ENCODE measurements around the gene CYP2D6.

CYP2D6 gene

DNA sequence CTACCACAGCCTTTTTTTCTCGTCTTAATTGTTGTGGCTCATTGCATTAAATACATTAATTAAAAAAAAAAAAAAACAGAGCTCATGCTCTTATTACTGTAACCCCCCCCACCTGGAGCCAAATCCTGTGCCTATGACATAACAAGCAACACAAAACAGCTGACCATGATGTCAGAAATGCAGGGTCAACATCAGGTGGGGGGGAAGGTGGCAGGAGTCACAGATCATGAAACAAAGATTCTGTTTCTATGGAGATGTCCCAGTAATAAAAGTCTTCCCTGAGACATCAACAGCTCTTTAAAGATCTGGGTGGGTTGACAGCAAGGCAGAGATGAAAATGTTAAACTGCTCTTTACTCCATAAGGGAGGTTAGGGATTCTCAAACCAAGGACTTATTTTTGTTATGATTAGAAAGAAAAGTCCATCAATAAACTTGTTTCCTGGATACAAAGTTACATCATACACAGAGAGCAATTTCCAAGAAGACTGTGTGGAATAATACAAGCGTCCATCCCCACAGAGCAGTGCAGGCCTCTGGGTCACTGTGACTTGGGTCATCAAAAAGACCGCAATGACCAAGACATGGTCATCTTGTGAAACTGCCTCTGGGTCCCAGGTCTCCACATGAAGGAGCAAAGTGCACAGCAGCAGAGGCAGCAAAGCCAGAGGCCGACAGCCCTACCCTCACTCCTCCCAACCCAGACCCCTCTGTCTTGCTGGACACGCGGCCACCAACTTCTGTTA is 42.7 kb upstream of the CYP2D6 start:
- TF ChIP-seq, protein P1, sequence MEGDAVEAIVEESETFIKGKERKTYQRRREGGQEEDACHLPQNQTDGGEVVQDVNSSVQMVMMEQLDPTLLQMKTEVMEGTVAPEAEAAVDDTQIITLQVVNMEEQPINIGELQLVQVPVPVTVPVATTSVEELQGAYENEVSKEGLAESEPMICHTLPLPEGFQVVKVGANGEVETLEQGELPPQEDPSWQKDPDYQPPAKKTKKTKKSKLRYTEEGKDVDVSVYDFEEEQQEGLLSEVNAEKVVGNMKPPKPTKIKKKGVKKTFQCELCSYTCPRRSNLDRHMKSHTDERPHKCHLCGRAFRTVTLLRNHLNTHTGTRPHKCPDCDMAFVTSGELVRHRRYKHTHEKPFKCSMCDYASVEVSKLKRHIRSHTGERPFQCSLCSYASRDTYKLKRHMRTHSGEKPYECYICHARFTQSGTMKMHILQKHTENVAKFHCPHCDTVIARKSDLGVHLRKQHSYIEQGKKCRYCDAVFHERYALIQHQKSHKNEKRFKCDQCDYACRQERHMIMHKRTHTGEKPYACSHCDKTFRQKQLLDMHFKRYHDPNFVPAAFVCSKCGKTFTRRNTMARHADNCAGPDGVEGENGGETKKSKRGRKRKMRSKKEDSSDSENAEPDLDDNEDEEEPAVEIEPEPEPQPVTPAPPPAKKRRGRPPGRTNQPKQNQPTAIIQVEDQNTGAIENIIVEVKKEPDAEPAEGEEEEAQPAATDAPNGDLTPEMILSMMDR (IDR thresholded peaks at IDR 0.05; ENCODE audit: low read depth, low read length), result no peak
- H3K9me3 ChIP-seq (ENCODE audit: severe bottlenecking), result no peaks in the 10 kb centered on the region
- DNase-seq, result no peak
- peaks cover 45% of the 10 kb centered on the region for H3K36me3 ChIP-seq
- no peak overlapping the region for H3K27ac ChIP-seq
- no peak overlapping the region for H3K4me3 ChIP-seq (ENCODE audit: low read depth, low read length)
- H3K27me3 ChIP-seq (ENCODE audit: insufficient read depth, low read depth, severe bottlenecking), result no peaks in the 10 kb centered on the region

- Histone ChIP-seq H3K27ac (peak overlapping the region; percentile 48; the same call in 1 of the 2 replicates), H3K9me3 (ENCODE audit: severe bottlenecking) (no peaks in the 10 kb centered on the region), H3K4me3 (ENCODE audit: low read depth, low read length) (no peak overlapping the region), H3K27me3 (ENCODE audit: insufficient read depth, low read depth, severe bottlenecking) (no peaks in the 10 kb centered on the region), H3K36me3 (peaks cover 45% of the 10 kb centered on the region)
- DNase-seq, result no peak
- TF ChIP-seq, protein P1 (IDR thresholded peaks at IDR 0.05; ENCODE audit: low read depth, low read length), result no peak
These were observed 42.2 kb upstream of the CYP2D6 start for GRCh38 chr22:42172773-42173172.

DNA sequence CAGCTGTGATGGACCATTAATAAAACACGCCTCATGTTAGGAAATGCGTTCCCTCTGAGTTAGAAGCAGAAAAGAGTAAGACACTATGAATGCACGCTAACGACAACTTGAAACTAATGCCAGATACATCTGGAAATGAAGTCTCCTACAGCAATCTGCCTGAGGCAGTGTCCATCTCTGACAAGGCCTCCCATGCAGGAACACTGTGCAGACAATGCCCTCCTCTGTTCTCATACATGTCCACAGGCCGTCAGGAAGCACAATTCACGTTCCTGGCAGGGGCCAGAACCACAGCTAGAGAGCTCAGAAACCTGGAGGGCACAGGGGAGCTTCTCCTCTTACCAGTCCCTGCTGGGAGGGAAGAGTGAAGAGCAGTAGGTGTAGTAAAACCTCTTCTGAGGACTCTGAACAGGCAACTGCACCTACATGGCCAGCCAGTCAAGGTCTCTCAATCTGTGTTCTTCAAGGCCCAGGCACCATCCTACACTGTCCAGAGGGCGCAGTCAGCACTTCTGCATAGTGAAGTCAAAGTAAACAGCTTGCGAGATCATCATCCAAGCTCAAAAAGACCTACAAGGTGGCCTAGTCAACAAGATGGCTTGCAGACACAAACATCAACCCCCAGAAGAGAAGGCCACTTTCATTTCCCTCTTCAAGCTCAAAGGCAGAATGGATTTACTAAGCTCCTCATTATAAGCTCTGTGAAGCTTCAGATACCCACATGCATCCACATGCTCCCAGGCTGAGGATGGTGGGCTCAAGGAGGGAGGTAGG is 41.5 kb upstream of the CYP2D6 start:
- no peak for DNase-seq
- Histone ChIP-seq H3K9me3 (ENCODE audit: severe bottlenecking) (no peaks in the 10 kb centered on the region), H3K27me3 (ENCODE audit: insufficient read depth, low read depth, severe bottlenecking) (no peaks in the 10 kb centered on the region), H3K27ac (peak overlapping the region; percentile 48), H3K36me3 (peaks cover 48% of the 10 kb centered on the region), H3K4me3 (ENCODE audit: low read depth, low read length) (no peak overlapping the region)
- TF ChIP-seq, protein P1 (IDR thresholded peaks at IDR 0.05; ENCODE audit: low read depth, low read length), result no peak

DNA sequence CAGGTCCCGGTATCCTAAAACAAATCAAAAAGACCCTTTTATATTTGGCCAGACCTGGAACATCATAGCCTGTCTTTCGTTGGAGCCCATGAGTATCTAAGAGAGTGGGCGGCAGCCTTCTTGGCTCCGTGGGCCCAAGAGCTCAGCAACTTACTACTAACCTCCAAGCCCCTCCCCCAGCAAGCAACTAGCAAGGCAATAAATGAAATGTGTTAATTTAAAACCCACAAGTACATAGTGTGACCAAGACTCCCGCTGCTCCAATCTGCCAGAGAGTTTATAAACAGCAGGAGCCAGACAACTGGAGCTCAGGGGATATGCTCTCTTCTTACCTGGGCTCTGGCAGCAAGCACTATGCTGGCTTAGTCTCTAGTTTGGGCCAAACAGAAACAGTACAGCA is 40.8 kb upstream of the CYP2D6 start:
- TF ChIP-seq, protein P1 (IDR thresholded peaks at IDR 0.05; ENCODE audit: low read depth, low read length), result no peak
- no peaks in the 10 kb centered on the region for H3K9me3 ChIP-seq (ENCODE audit: severe bottlenecking)
- H3K36me3 ChIP-seq, result peaks cover 46% of the 10 kb centered on the region
- no peak for DNase-seq
- peak overlapping the region; percentile 48; the same call in 1 of the 2 replicates for H3K27ac ChIP-seq
- no peaks in the 10 kb centered on the region for H3K27me3 ChIP-seq (ENCODE audit: insufficient read depth, low read depth, severe bottlenecking)
- no peak overlapping the region for H3K4me3 ChIP-seq (ENCODE audit: low read depth, low read length)

GRCh38 chr22:42170946-42171345 is 40.3 kb upstream of the CYP2D6 start:
- H3K27me3 ChIP-seq (ENCODE audit: insufficient read depth, low read depth, severe bottlenecking), result no peaks in the 10 kb centered on the region
- H3K4me3 ChIP-seq (ENCODE audit: low read depth, low read length), result no peak overlapping the region
- H3K36me3 ChIP-seq, result peaks cover 48% of the 10 kb centered on the region
- no peaks in the 10 kb centered on the region for H3K9me3 ChIP-seq (ENCODE audit: severe bottlenecking)
- TF ChIP-seq, protein P1 (IDR thresholded peaks at IDR 0.05; ENCODE audit: low read depth, low read length), result no peak
- DNase-seq, result no peak
- no peak overlapping the region for H3K27ac ChIP-seq
